IMR-90 (cell line): Measurements from ENCODE around the gene PCDHGB6. TPM values are rescaled to one million over a fixed set of nuclear protein-coding genes. Genes with fewer than 3 reads are reported as not detected.
A peak's percentile ranks its signal among the peaks of the same experiment; 100 is the strongest.
"Not testable (repeated sequence)": the region's sequence is repeated elsewhere in the genome, so short reads cannot be mapped to it uniquely, and the experiment has no call there.

ENCODE experiments used
- ATAC-seq: fragments of 200-7000 bp; cut with Tn5 transposase; 2 replicates; pipeline ENCODE4 v1.9.1; 2020; ENCODE audit warnings: low read depth, mild to moderate bottlenecking, moderate library complexity
- BruUV-seq: library from RNA; stranded (reverse); fragments of 400-500 nt; replicated peaks from 2 replicates; lab custom pipeline; 2021; lab: Mats Ljungman, UMichigan
- CTCF ChIA-PET: fragments of 300-600 bp; formaldehyde crosslinking; extraction: SDS; loops from one replicate; lab custom pipeline; 2021; ENCODE audit warnings: antibody characterized with exemption; lab: Yijun Ruan, JAX
- POLR2A ChIA-PET: fragments of 300-600 bp; sonication (Branson Sonifier 250); formaldehyde crosslinking; loops from one replicate; lab custom pipeline; 2022; ENCODE audit warnings: antibody characterized with exemption; ENCODE audit not compliant: unreplicated experiment; lab: Charles Lee
- DNase-seq: peaks from one replicate; pipeline ENCODE4 v3.0.0; 2013
- H2AFZ ChIP-seq: replicated peaks from 2 replicates; pipeline ENCODE3; 2013; ENCODE audit warnings: low read length, mild to moderate bottlenecking; ENCODE audit not compliant: poor library complexity
- H2AK5ac ChIP-seq: 2 replicates; pipeline ENCODE4 v1.6.1; 2013; ENCODE audit warnings: low read depth, low read length, inconsistent platforms
- H2AK9ac ChIP-seq: replicated peaks from 2 replicates; pipeline ENCODE3; 2013; ENCODE audit warnings: mild to moderate bottlenecking, low read depth, low read length, moderate library complexity; ENCODE audit not compliant: poor library complexity
- H2BK120ac ChIP-seq: 2 replicates; pipeline ENCODE4 v1.6.1; 2013; ENCODE audit warnings: low read depth, low read length, inconsistent platforms
- H2BK15ac ChIP-seq: 3 replicates; pipeline ENCODE4 v1.6.1; 2013; ENCODE audit warnings: low read depth, low read length, inconsistent platforms
- H2BK20ac ChIP-seq: 2 replicates; pipeline ENCODE4 v1.6.1; 2013; ENCODE audit warnings: low read depth, mild to moderate bottlenecking, inconsistent platforms, low read length, moderate library complexity
- H2BK5ac ChIP-seq: 2 replicates; pipeline ENCODE4 v1.6.1; 2013; ENCODE audit warnings: mild to moderate bottlenecking, low read depth, low read length, inconsistent platforms; ENCODE audit not compliant: poor library complexity, severe bottlenecking
- H3K14ac ChIP-seq: replicated peaks from 2 replicates; pipeline ENCODE4 v1.6.1; 2013; ENCODE audit warnings: low read depth, low read length, inconsistent platforms
- H3K18ac ChIP-seq: 2 replicates; pipeline ENCODE4 v1.6.1; 2013; ENCODE audit warnings: low read depth, low read length, control low read depth
- H3K23ac ChIP-seq: 2 replicates; pipeline ENCODE4 v1.6.1; 2013; ENCODE audit warnings: low read depth, low read length, inconsistent platforms
- H3K27ac ChIP-seq: 2 replicates; pipeline ENCODE4 v1.5.1; 2013; ENCODE audit warnings: mild to moderate bottlenecking, control low read depth, low read length; ENCODE audit not compliant: insufficient read depth
- H3K27me3 ChIP-seq: 2 replicates; pipeline ENCODE4 v1.6.1; 2013; ENCODE audit warnings: low read length; ENCODE audit not compliant: control insufficient read depth, insufficient read depth
- H3K36me3 ChIP-seq: 2 replicates; pipeline ENCODE4 v1.6.1; 2013; ENCODE audit warnings: low read length, mixed read lengths; ENCODE audit not compliant: control insufficient read depth, insufficient read depth
- H3K4ac ChIP-seq: 2 replicates; pipeline ENCODE4 v1.6.1; 2013; ENCODE audit warnings: low read depth, low read length, inconsistent platforms
- H3K4me1 ChIP-seq: 2 replicates; pipeline ENCODE4 v1.6.1; 2013; ENCODE audit warnings: low read length, mixed read lengths; ENCODE audit not compliant: control insufficient read depth, insufficient read depth
- H3K4me2 ChIP-seq: 2 replicates; pipeline ENCODE4 v1.6.1; 2013; ENCODE audit warnings: low read depth, mild to moderate bottlenecking, control low read depth, low read length, moderate library complexity
- H3K4me3 ChIP-seq: 2 replicates; pipeline ENCODE4 v1.5.1; 2013; ENCODE audit warnings: low read depth, mild to moderate bottlenecking, control low read depth, low read length, moderate library complexity; ENCODE audit not compliant: insufficient read depth
- H3K56ac ChIP-seq: 2 replicates; pipeline ENCODE4 v1.6.1; 2013; ENCODE audit warnings: low read length, inconsistent platforms; ENCODE audit not compliant: insufficient read depth; ENCODE audit errors: extremely low read depth
- H3K79me1 ChIP-seq, 2 experiments: 2 replicates each; pipeline ENCODE4 v1.6.1; 2013; ENCODE audit warnings: low read length in 2 of 2, inconsistent platforms in 1 of 2, low read depth in 1 of 2
- H3K9ac ChIP-seq: 2 replicates; pipeline ENCODE4 v1.6.1; 2013; ENCODE audit warnings: low read depth, low read length, control low read depth
- H3K9me1 ChIP-seq: 2 replicates; pipeline ENCODE4 v1.6.1; 2013; ENCODE audit warnings: low read length, inconsistent platforms; ENCODE audit not compliant: insufficient read depth
- H3K9me3 ChIP-seq: 2 replicates; pipeline ENCODE4 v1.6.1; 2013; ENCODE audit warnings: low read length; ENCODE audit not compliant: control insufficient read depth, insufficient read depth
- H4K20me1 ChIP-seq: 2 replicates; pipeline ENCODE4 v1.6.1; 2013; ENCODE audit warnings: low read length, inconsistent platforms; ENCODE audit not compliant: insufficient read depth
- H4K5ac ChIP-seq: 2 replicates; pipeline ENCODE4 v1.6.1; 2013; ENCODE audit warnings: mild to moderate bottlenecking, low read depth, low read length, control low read depth
- H4K8ac ChIP-seq, 2 experiments: 2 replicates each; pipeline ENCODE4 v1.6.1; 2013; ENCODE audit warnings: low read depth in 2 of 2, low read length in 2 of 2, control low read depth in 1 of 2, inconsistent platforms in 1 of 2
- H4K91ac ChIP-seq: 2 replicates; pipeline ENCODE4 v1.6.1; 2013; ENCODE audit warnings: low read depth, low read length, inconsistent platforms; ENCODE audit not compliant: insufficient read depth
- RAD21 ChIP-seq: IDR thresholded peaks from 2 replicates; pipeline ENCODE4 v1.6.1; 2012; ENCODE audit warnings: low read length, improper control_type of control experiment
- SMC3 ChIP-seq: fragments of 150-350 bp; IDR thresholded peaks from 2 replicates; pipeline ENCODE4 v1.6.1; 2016; ENCODE audit warnings: low read depth, mild to moderate bottlenecking, antibody characterized with exemption, low read length, moderate library complexity
- WGBS, 2 experiments: methylation state at CpG; one replicate each; pipeline versions ENCODE4 v1.1.5 to v1.1.7; 2013; ENCODE audit warnings: missing lambda C conversion rate in 2 of 2; ENCODE audit not compliant: insufficient read length in 1 of 2; ENCODE audit errors: extremely low coverage in 2 of 2; 5-methylcytosine and 5-hydroxymethylcytosine counted together
- dilution Hi-C: fragments of 300-500 bp; cut with HindIII; formaldehyde crosslinking; loops from one replicate; pipeline ENCODE4 v1.14.3; 2018; ENCODE audit warnings: low sequenced_read_pairs; ENCODE audit not compliant: unreplicated experiment
- in situ Hi-C: fragments of 300-500 bp; cut with MboI; formaldehyde crosslinking; loops from 3 replicates; pipeline ENCODE4 v1.14.3; 2019; ENCODE audit warnings: low sequenced_read_pairs, inconsistent platforms, mixed read lengths
- intact Hi-C: fragments of 100-400 bp; cut with micrococcal nuclease; formaldehyde crosslinking; loops from 2 replicates; pipeline ENCODE4 v1.10.0; 2022
- polyA plus RNA-seq, 3 experiments: library from polyadenylated mRNA; depleted of rRNA; stranded (reverse); fragments of >200 nt; gene quantifications; 2 replicates each; pipeline ENCODE4 v1.2.3, GENCODE V29; 2012; ENCODE audit warnings: low replicate concordance in 1 of 3
- total RNA-seq: library from RNA; depleted of rRNA; stranded (reverse); fragments of >200 nt; gene quantifications from 2 replicates; pipeline ENCODE4 v1.2.3, GENCODE V29; 2012
- TF ChIP-seq, protein P1 (sequence below): conservative IDR thresholded peaks from 2 replicates; pipeline ENCODE4 v1.5.1; 2012; ENCODE audit warnings: mild to moderate bottlenecking, low read depth, low read length, improper control_type of control experiment

PCDHGB6 gene
- total and polyA plus RNA-seq, 2 of the 4 experiments (the other 2 are of a cell fraction), result 1.4 to 2.2 TPM

DNA sequence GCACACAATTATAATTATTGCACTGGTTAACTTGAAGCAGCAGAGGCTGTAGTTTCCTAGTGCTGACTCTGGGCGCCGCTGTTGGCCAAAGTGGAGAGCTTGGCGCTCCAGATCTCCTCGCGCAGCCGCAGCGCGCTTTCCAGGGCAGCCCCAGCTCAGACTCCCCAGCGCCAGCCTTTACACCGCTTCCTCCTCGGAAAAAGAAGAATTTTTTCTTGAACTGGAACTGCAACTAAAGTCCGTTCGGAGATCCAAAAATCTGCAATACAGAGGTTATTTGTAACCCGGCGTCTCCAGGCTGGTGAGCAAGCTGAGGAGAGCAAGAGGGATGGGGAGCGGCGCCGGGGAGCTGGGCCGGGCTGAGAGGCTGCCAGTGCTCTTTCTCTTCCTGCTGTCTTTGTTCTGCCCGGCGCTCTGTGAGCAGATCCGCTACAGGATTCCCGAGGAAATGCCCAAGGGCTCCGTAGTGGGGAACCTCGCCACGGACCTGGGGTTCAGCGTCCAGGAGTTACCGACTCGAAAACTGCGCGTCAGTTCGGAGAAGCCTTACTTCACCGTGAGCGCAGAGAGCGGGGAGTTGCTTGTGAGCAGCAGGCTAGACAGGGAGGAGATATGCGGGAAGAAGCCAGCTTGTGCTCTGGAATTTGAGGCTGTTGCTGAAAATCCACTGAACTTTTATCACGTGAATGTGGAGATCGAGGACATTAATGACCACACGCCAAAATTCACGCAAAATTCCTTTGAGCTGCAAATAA, 20.1 kb upstream of the PCDHGB6 start, which contains the start of gene PCDHGB4:
TSS of gene PCDHGB4 (plus strand) at position 142 of the 755 bp plus-strand sequence. CDS start at position 329, 187 bp downstream.
- H2BK15ac ChIP-seq, BruUV-seq: not testable (repeated sequence)
- 0% methylated on average over 2 of the region's 40 CpGs; no CpG with 5 or more reads in 1 of the 2 experiments for WGBS, 2 experiments

More for the DNA sequence above, 20.1 kb upstream of the PCDHGB6 start, which contains the start of gene PCDHGB4:
- DNase-seq, result peak; percentile 47
- H2AK9ac ChIP-seq, H2BK5ac ChIP-seq, H2AK5ac ChIP-seq, H4K5ac ChIP-seq, H3K14ac ChIP-seq, H4K91ac ChIP-seq, H2BK20ac ChIP-seq, H3K9me1 ChIP-seq, H3K23ac ChIP-seq, dilution Hi-C loops, H3K4me1 ChIP-seq, H3K27me3 ChIP-seq, POLR2A ChIA-PET, in situ Hi-C loops, H4K20me1 ChIP-seq, intact Hi-C loops, CTCF ChIA-PET, H3K18ac ChIP-seq, H2BK120ac ChIP-seq, H3K4ac ChIP-seq, H2AFZ ChIP-seq: not testable (repeated sequence)
- Histone ChIP-seq H3K36me3 (peaks cover 11% of the 10 kb centered on the region), H3K4me3 (peak within 1 kb of the TSS; percentile 61), H4K8ac (peak within 1 kb of the TSS in 1 of 2 experiments; percentile 40; a peak in 2 of 4 replicates), H3K4me2 (peak within 1 kb of the TSS; percentile 71; the same call in 1 of the 2 replicates), H3K9me3 (peaks cover 48% of the 10 kb centered on the region), H3K27ac (peak within 1 kb of the TSS; percentile 36; the same call in 1 of the 2 replicates), H3K56ac (peak within 1 kb of the TSS; percentile 43; the same call in 1 of the 2 replicates), H3K9ac (peak within 1 kb of the TSS; percentile 68), H3K79me1 (peaks cover 7 to 11% of the 10 kb centered on the region in 2 experiments; a peak in 3 of 4 replicates)
- peak; percentile 7; the same call in 1 of the 2 replicates for TF ChIP-seq SMC3
- TF ChIP-seq, protein P1, sequence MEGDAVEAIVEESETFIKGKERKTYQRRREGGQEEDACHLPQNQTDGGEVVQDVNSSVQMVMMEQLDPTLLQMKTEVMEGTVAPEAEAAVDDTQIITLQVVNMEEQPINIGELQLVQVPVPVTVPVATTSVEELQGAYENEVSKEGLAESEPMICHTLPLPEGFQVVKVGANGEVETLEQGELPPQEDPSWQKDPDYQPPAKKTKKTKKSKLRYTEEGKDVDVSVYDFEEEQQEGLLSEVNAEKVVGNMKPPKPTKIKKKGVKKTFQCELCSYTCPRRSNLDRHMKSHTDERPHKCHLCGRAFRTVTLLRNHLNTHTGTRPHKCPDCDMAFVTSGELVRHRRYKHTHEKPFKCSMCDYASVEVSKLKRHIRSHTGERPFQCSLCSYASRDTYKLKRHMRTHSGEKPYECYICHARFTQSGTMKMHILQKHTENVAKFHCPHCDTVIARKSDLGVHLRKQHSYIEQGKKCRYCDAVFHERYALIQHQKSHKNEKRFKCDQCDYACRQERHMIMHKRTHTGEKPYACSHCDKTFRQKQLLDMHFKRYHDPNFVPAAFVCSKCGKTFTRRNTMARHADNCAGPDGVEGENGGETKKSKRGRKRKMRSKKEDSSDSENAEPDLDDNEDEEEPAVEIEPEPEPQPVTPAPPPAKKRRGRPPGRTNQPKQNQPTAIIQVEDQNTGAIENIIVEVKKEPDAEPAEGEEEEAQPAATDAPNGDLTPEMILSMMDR, result peak; percentile 49
- peak; percentile 44 for TF ChIP-seq RAD21
- peak; percentile 67 for ATAC-seq
